Stimulated activated CD4-positive, alpha-beta T cell treated with anti-CD3 and anti-CD28 coated beads, TNF-alpha, amount 100 ng/mL, for 24 hours (primary cell): ENCODE measurements around the gene SULT1B1.
A peak's percentile ranks its signal among the peaks of the same experiment; 100 is the strongest.
"Not testable (repeated sequence)": the region's sequence is repeated elsewhere in the genome, so short reads cannot be mapped to it uniquely, and the experiment has no call there.

ENCODE experiments used
- DNase-seq, 3 experiments: peaks; one replicate each; pipeline ENCODE4 v3.0.0-alpha.2; 2020; ENCODE audit warnings: low read depth in 3 of 3

Gene SULT1B1

DNA sequence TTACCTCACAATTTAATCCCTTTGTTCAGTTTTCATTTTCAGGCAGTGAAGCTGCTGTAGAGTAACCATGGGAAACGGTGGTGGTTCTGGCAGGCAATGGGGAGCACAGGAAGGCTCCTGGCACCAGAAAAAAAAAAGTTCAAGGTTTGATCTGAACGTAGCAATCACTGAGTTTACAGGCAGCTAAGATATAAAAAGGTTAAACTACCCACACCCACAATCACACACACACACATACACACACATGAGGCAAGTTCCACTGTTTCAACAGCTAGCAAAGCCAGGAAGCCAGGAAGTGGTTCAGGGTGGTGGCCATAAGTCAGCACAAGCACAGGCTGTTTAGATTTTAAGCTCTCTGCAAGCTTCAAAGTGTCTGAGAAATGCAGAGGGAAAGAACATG lies at the start of gene SULT1B1:
Gene SULT1B1, minus strand, starts transcription at position 166 of the 400 bp plus-strand sequence. CDS start 5,403 bp downstream, outside the sequence.
- peak in 1 of 3 experiments; percentile 24 for DNase-seq

GRCh38 chr4:69800599-69800998 lies 40.2 kb upstream of the SULT1B1 start:
- DNase-seq, result no peak

GRCh38 chr4:69799337-69799736 lies 38.9 kb upstream of the SULT1B1 start:
- no peak for DNase-seq

- DNase-seq, result no peak
Measured at GRCh38 chr4:69793732-69794131, 33.3 kb upstream of the SULT1B1 start.

- no peak for DNase-seq
Measured at GRCh38 chr4:69787879-69788278, 27.5 kb upstream of the SULT1B1 start.

GRCh38 chr4:69786547-69786946 lies 26.1 kb upstream of the SULT1B1 start:
- DNase-seq, result no peak

GRCh38 chr4:69785211-69785831 lies 24.9 kb upstream of the SULT1B1 start:
- no peak for DNase-seq

GRCh38 chr4:69782651-69783310 lies 22.4 kb upstream of the SULT1B1 start:
- DNase-seq, result no peak

- DNase-seq, result no peak
Measured at GRCh38 chr4:69781458-69782418, 21.3 kb upstream of the SULT1B1 start.

- DNase-seq, result no peak
Measured at GRCh38 chr4:69780141-69780540, 19.7 kb upstream of the SULT1B1 start.

DNA sequence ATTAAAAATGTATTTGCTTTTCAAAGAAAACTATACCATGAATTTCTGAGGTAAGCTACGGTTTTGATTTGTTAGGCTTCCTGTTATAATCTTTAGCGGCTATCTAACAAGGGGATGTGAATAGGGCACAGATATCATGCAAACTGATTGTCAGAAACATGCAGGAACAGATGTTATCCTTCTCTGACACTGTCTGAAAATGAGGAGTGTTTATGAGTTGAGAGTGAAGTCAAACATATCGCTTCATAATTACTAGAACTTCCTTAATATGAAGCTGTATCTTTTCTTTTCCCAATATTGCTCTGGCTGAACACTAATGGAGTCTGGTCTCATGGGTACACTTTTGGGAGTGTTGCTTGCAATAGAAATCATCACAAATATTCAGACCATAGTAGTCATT lies 16.3 kb upstream of the SULT1B1 start:
- DNase-seq, result no peak

- no peak for DNase-seq
Measured at GRCh38 chr4:69775321-69775867, 15.0 kb upstream of the SULT1B1 start.

DNA sequence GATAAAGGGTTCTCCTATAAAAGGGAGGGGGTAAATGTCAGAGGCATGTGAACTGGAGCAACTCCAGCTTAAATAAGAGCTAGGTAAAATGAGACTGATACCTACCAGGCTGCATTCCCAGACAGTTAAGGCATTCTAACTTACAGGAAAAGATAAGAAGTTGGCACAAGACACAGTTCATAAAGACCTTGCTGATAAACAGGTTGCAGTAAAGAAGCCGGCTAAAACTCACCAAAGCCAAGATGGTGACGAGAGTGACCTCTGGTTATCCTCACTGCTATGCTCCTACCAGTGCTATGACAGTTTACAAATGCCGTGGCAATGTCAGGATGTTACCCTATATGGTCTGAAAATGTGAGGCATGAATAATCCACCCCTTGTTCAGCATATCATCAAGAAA lies 13.1 kb upstream of the SULT1B1 start:
- DNase-seq, result no peak

GRCh38 chr4:69768554-69768953 lies 8.1 kb upstream of the SULT1B1 start:
- not testable (repeated sequence) for DNase-seq

- no peak for DNase-seq
Measured at GRCh38 chr4:69765751-69766150, 5.3 kb upstream of the SULT1B1 start.

GRCh38 chr4:69764311-69764710 lies 3.9 kb upstream of the SULT1B1 start:
- no peak for DNase-seq

GRCh38 chr4:69763233-69763632 lies 2.8 kb upstream of the SULT1B1 start:
- DNase-seq, result no peak

DNA sequence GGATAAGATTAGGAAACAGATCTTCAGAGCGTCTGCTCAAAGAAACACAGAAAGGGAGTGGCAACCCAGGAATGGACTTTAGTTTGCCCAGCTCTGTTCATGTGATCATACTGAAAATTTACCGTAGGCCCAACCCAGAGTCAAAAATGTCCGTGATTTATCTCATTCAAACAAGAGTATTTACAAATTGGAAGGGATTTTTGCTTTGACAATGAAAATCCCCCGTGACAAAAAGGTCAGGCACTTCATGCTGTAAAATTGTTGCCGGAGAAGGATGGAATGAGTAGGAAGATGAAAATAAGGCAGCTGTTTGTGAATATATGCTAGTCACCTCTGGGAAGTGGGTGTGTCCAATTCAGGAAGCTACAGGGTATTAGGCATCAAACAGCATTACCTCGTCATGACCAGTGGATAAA lies 1.2 kb downstream of the SULT1B1 start:
- DNase-seq, result no peak

GRCh38 chr4:69757464-69757863 lies 3.0 kb downstream of the SULT1B1 start:
- DNase-seq, result no peak

DNA sequence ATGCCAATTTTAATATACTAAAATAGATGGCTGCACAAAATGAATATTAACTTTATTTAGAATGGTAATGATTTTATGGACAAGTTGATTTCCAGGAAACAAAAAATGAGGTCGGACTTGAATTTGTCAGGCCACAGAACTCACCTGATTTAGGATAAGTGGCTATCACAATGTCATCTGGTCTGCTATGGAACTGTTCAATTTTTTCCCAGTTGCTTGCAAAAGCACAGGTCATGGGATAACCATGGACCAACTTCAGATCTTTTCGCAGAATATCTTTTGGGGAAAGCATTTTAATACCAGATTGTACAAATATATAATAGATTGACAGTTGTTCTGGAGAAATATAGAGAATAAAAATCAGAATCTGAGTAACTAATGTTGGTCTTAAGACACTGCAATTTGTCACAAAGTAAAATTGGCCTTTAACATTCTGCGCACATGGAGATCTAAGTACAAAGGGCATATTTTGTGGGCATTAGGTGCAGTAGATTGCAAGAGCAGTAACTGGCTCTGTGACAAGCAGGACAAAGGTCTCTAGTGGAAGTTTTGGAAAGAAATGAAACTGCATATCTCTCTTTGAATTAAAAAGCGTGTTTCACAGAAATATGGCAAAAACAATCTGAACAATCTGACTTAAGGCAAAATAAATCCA lies 5.4 kb downstream of the SULT1B1 start:
- DNase-seq, result no peak

DNA sequence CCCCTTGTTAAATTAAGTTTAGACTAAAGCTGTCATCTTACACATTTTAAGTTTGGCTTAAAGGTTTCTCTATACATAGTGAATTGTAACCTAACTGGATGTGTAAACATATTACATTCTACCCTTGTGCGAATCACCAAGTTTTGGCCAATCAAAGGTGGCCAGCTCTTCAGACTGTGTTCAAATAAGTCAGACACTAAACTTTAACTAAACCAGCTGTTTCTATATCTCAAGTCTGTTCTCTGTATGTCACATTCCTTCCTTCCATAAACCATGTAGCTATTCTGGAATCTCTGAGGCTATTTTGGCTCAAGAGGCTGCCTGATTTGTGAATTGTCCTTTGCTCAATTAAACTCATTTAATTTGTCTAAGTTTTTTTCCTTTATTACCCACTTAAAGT lies 6.7 kb downstream of the SULT1B1 start:
- no peak for DNase-seq

DNA sequence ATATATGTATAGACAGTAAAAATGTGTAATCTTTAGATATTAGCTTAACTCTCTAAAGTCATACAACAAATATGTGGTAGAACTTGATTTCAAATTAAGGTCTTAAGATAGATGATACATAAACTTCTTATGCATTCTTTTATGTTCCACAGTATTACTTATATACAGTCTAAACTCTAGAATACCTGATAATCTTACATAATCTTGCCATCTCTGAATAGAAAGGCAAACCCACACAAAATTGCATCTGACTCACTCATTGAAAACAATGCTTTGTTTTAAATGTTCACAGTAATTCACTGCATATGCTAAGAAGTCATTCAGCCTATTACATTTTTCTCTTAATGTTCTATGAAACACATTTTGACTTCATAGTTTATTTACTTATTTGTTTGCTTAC lies 10.1 kb downstream of the SULT1B1 start:
- DNase-seq, result no peak
